NCI-H146 treated with DMSO at 0.1 percent for 48 hours (cell line): ENCODE data around the gene KRTAP1-3.
"Not testable (repeated sequence)": the region's sequence is repeated elsewhere in the genome, so short reads cannot be mapped to it uniquely, and the experiment has no call there.

ENCODE experiments used
- DNase-seq: peaks from one replicate; lab custom pipeline; 2025; ENCODE audit not compliant: unreplicated experiment; lab: John Stamatoyannopoulos, UW

Gene KRTAP1-3

DNA sequence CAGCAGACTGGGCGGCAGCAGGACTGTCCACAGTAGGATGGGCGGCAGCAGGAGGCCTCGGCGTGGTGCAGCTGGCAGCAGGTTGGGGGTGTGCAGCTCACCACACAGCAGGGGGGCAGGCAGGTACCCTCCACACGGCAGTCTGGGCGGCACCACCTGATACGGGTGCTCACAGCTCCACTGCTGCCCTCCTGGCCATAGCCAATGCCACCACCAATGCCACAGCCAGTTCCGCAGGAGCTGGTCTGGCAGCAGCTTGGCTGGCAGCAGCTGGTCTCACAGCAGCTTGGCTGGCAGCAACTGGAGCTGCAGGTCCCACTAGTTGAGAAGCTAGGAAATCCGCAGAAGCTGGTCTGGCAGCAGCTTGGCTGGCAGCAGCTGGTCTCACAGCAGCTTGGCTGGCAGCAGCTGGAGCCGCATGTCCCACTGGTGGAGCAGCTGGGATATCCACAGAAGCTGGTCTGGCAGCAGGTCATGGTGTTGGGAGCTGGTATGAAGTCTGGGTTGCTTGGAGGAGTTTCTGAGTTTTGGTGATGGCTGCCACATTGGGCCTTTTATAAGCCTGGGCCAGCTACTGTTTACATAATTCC lies at the start of gene KRTAP1-3:
TSS of gene KRTAP1-3 (minus strand) at position 529 of the 590 bp plus-strand sequence. CDS start at position 476, 53 bp downstream.
- peak; percentile 26 for DNase-seq

GRCh38 chr17:41084100-41084856 lies 49.6 kb upstream of the KRTAP1-3 start, which contains the start of gene KRTAP4-7:
Gene KRTAP4-7 (plus strand): TSS chr17:41084150. CDS start chr17:41084207, 57 bp downstream.
- DNase-seq, result not testable (repeated sequence)

GRCh38 chr17:41083427-41083826 lies 48.8 kb upstream of the KRTAP1-3 start:
- not testable (repeated sequence) for DNase-seq

- no peak for DNase-seq
Observed at GRCh38 chr17:41082626-41083025, 48.0 kb upstream of the KRTAP1-3 start.

DNA sequence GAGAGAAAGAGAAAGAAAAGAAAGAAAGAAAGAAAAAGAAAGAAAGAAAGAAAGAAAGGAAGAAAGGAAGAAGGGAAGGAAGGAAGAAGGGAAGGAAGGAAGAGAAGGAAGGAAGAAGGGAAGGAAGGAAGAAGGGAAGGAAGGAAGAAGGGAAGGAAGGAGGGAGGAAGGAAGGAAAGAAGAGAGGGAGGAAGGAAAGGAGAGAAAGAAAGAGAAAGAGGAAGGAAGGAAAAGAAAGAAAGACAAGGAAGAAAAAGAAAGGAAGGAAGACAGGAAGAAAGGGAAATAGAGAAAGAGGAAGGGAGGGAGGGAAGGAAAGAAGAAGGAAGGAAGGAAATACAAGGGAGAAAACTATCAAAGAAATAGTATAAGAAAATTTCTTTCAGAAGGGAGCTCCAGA lies 42.1 kb upstream of the KRTAP1-3 start:
- DNase-seq, result no peak

DNA sequence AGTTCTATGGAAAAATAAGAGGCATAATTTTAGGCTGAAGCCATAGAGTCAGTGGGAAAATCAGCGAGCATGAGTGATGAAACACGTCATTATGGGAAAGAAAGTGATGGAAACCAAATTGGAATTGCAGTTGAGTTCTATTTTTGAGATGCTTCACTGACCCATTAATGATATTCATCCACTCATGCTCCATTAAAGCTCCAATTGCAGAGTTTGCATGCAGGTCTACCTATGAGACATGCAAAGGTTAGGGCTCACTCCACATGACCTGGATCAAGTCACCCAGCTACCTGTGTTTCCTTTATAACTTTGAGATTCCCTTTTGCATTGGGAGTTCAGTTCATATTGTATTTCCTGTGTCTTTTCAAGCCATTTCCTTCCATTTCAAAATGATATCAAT lies 39.0 kb upstream of the KRTAP1-3 start:
- DNase-seq, result no peak

GRCh38 chr17:41071606-41072360 lies 37.1 kb upstream of the KRTAP1-3 start:
- DNase-seq, result peak; percentile 33

- DNase-seq, result no peak
Observed at GRCh38 chr17:41069031-41069430, 34.4 kb upstream of the KRTAP1-3 start.

DNA sequence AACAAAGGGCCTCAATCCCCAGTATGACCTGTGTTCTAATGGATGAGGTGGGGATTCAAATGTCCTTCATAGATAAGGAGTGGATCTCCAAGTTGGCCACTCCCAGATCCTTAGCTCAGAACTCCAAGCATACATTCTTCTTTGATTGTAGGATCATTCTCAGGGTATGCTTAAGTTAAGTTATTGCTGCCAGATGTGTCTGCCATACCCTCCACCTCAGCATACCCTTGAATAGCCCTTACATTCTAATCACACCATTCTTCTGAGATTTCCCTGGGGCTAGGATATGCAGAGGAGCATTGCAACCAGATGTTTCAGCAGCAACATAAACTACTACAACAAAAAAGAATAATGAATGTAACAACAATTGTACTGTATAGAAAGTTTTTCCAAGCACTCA lies 32.6 kb upstream of the KRTAP1-3 start:
- no peak for DNase-seq

GRCh38 chr17:41065829-41066624 lies 31.4 kb upstream of the KRTAP1-3 start, which contains the start of gene KRTAP2-4:
Gene KRTAP2-4 (minus strand): TSS chr17:41065879. CDS start chr17:41065845, 34 bp downstream.
- DNase-seq, result peak; percentile 15

GRCh38 chr17:41065016-41065689 lies 30.5 kb upstream of the KRTAP1-3 start:
- not testable (repeated sequence) for DNase-seq

DNA sequence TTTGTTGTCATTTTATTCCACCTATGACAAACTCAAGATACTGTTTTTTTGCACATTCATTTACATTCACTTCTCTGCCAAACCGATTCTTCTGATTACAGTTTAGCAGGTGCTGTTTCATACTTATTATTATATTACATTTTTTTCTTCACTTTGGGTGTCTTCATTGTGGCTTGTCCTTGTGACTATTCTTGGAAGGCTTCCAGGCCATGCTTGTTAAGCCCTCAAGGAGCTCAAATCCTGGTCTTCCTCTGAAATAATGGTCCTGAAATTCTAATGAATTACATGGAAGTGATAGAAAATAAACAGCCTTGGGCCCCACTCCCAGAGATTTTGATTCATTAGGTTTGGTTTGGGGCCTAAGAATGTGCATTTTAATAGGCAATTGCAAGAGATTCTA lies 29.6 kb upstream of the KRTAP1-3 start:
- DNase-seq, result no peak

GRCh38 chr17:41063449-41063848 lies 28.8 kb upstream of the KRTAP1-3 start:
- DNase-seq, result no peak

DNA sequence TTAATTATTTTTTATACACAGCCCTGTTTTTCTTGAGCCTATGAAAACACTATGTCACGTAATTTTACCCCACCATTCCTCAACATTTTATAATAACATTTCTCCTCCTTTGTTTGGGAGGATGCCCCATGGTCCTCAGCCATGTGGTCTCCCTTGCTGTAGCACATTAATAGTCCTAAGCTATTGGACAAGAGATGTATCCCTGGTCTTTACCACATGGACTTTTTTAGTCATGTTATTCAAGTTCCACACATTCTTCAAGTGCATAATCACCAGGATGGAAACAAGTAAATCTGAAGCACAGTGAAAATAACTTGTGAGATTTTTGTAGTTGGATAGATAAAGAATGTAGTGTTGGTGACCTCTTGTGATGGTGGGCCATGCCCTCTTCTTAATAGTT lies 27.3 kb upstream of the KRTAP1-3 start:
- no peak for DNase-seq

DNA sequence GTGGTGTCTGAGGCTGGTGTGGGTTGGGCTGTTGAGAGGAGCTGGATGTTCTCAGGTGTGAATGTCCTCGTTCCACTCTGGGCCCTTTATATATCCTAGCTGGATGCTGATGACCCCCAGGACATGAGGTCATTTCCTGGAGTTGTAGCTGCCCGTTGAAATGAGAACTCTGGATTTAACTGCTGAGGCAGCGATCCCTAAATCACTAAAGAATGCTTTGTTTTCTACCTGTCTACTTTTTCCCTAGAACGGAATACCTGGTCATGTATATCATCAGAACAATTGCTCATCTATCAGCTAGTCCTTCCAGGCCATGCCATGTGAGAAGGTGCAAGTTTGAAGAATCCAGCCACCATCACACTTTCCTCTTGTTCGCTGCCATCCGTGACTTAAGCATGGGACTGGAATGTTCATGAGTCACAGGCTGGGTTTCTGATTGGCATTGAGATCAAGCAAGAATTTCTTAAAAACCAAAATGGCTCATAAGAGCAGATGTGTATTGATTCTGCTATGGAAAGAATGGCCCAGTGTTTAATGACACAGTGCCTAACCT lies 25.5 kb upstream of the KRTAP1-3 start, which contains the start of gene KRTAP2-3:
TSS of gene KRTAP2-3 (minus strand) at position 63 of the 553 bp plus-strand sequence. CDS start 64 bp downstream, outside the sequence.
- DNase-seq, result peak; percentile 15

DNA sequence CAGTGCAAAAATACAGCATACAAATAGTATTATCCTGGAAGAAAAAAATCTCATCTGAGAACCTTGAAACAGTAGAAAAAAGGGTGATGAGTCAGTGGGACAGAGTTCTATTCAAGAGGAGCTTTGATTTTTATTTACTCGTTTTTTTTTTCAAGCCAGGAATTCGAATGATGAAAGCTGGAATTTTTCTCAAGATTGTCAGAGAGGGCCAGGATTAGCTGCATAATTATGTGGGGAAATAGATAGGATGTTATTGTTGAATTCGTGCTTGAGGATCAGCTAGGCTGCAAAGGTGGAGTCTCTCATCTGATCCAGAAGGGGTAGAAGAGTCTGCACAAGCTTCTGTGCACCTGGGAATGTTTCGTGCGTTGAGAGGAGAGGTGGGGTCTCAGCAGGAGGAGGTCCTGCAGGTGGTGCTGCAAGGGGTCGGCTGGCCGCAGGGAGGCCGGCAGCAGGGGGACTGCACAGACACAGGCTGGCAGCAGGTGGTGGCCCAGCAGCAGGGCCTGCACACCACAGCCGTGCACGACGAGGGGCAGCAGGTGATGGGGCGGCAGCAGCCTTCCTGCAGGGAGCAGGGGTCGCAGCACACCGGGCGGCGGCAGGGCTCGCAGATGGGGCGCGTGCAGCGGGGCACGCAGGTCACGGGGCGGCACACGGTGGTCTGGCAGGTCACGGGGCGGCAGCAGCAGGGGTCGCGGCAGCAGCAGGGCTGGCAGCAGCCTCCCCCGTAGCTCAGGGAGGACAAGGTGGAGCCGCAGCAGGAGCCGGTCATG lies 24.8 kb upstream of the KRTAP1-3 start:
- DNase-seq, result peak; percentile 59

DNA sequence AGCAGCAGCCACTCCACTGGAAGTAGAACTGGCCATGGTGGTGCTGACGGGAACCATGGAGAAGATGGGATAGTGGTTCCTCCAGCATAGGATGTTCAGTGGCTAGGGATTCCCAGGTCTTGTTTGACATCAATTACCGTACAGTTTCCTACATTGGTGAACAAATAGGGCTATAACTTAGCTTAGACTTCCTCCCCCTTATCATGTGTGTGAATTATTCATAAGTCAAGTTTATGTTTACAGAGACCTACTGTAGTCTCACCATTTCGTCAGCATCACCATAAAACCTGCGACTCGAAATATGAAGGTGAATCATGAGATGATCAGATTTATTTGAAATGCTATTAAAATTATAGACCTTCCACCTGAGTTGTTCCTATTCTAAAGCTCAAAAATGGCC lies 24.1 kb upstream of the KRTAP1-3 start:
- DNase-seq, result no peak

DNA sequence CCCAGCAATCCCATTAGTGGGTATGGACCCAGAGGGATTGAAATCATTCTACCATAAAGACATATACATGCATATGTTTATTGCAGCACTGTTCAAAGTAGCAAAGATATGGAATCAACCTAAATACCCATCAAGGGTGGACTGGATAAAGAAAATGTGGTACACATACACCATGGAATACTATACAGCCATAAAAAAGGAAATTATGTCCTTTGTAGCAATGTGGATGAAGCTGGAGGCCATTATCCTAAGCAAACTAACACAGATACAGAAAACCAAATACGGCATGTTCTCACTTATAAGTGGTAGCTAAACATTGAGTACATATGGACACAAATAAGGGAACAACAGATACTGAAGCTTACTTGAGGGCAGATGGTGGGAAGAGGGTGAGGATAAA lies 22.9 kb upstream of the KRTAP1-3 start:
- DNase-seq, result no peak

GRCh38 chr17:41055130-41055529 lies 20.5 kb upstream of the KRTAP1-3 start, which contains the start of gene KRTAP2-2:
Gene KRTAP2-2 (minus strand): TSS chr17:41055230. CDS start chr17:41055211, 19 bp downstream.
- not testable (repeated sequence) for DNase-seq
